GM12873 (cell line): ENCODE measurements around the gene SRR.

Source experiments
- TF ChIP-seq, protein P1 (sequence below): IDR thresholded peaks from 2 replicates; pipeline ENCODE4 v1.5.1; 2012; ENCODE audit warnings: low read depth, mild to moderate bottlenecking, moderate library complexity, low read length, control low read depth; ENCODE audit not compliant: insufficient read depth; ENCODE audit errors: missing control alignments

The SRR gene

GRCh38 chr17:2363318-2363717, 59.6 kb downstream of the SRR start:
- TF ChIP-seq, protein P1, sequence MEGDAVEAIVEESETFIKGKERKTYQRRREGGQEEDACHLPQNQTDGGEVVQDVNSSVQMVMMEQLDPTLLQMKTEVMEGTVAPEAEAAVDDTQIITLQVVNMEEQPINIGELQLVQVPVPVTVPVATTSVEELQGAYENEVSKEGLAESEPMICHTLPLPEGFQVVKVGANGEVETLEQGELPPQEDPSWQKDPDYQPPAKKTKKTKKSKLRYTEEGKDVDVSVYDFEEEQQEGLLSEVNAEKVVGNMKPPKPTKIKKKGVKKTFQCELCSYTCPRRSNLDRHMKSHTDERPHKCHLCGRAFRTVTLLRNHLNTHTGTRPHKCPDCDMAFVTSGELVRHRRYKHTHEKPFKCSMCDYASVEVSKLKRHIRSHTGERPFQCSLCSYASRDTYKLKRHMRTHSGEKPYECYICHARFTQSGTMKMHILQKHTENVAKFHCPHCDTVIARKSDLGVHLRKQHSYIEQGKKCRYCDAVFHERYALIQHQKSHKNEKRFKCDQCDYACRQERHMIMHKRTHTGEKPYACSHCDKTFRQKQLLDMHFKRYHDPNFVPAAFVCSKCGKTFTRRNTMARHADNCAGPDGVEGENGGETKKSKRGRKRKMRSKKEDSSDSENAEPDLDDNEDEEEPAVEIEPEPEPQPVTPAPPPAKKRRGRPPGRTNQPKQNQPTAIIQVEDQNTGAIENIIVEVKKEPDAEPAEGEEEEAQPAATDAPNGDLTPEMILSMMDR: no peak

GRCh38 chr17:2363851-2364762, 60.4 kb downstream of the SRR start:
- TF ChIP-seq, protein P1: no peak

DNA sequence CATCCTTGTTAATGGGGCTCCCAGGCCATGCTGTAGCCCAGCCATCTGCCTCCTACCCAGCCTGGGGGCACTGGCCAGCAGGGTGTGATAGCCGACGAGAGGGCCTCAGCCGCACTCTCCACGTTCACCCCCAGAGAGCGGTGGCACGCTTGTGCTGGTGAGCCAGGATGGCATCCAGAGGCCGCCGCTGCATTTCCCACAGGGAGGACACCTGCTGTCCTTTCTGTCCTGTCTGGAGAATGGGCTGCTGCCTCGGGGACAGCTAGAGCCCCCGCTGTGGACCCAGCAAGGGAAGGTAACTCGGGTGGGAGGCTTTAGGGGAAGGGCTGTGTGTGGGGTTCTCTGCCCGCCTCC, 61.0 kb downstream of the SRR start:
- TF ChIP-seq, protein P1: no peak

DNA sequence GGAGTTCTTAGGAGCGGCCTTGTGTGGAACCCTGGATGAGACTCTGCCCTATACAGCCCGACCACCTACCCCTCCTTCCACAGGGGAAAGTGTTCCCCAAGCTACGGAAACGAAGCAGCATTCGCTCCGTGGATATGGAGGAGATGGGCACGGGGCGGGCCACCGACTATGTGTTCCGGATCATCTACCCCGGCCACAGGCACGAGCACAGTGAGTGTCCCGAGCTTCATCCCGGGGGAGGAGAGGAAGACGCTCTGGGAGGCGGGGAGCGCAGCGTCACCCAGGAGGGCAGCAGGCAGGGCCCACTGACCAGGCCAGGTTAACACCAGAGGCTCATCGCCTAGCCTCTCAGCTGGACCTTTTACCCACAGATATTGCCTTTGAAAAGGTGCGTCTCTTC, 61.4 kb downstream of the SRR start:
- TF ChIP-seq, protein P1: no peak

DNA sequence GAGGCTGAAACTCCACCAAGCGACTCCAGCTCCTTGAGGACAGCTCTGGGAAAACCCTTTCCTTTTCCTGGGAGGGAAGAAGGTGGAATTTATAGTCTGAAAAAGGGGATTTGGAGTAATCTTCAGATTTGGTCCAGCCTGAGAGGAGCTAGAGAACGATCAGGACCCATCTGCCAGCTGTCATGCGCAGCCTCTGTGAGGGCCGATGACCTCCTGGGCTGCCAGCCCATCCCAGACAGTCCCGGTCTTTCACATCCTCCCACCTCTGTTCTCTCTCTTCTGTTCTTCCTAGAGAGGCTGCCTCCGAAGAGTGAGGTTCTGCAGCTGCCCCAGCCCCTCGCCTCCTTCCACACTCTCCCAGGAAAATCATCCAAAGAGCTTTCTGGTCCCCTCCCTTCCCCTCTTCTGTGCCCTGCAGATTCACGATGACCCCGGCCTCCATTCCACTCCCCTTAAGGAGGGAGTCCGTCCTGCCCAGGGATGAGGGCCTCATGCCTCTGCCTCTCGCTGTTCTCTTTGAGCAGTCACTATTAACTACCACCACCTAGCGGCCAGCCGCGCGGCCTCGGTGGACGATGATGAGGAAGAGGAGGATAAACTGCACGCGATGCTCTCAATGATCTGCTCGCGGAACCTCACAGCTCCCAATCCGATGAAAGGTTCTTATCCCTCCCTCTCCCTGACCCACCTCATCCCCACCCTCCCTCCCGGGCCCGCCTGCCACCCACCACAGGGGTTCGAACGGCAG, 63.2 kb downstream of the SRR start:
- TF ChIP-seq, protein P1: no peak

GRCh38 chr17:2368359-2368758, 64.6 kb downstream of the SRR start:
- TF ChIP-seq, protein P1: no peak

- TF ChIP-seq, protein P1: no peak
Measured at GRCh38 chr17:2369039-2369438, 65.3 kb downstream of the SRR start.
